ENCODE data around the gene UBE2E3.

The UBE2E3 gene

GRCh38 chr2:181041661-181042060, 61.3 kb downstream of the UBE2E3 start:
- ChIA-PET POLR2A (no interaction called here), CTCF (interaction anchor here (1.3 kb wide), 1 partner anchor 58 kb away, joined by 4 read pairs; no protein-coding TSS in a partner anchor)
- H3K36me3 ChIP-seq (ENCODE audit: control insufficient read depth in 2 of 2, insufficient read depth in 1 of 2, low read length in 2 of 2): no peaks in the 10 kb centered on the region
- H3K4me1 ChIP-seq (ENCODE audit: control insufficient read depth, insufficient read depth, low read length): no peaks in the 10 kb centered on the region
- no peak overlapping the region for H3K27ac ChIP-seq (ENCODE audit: extremely low read depth, low read depth, low read length)
- TF ChIP-seq ZNF830 (tag by site-specific recombination; IDR thresholded peaks at IDR 0.05; ENCODE audit: low read depth): no peak
- 0 out of 2 replicates have a peak, but pooled peaks have one; percentile 33 for TF ChIP-seq ZNF600 (tag by site-specific recombination; IDR thresholded peaks at IDR 0.05)
- H3K9me3 ChIP-seq (ENCODE audit: control insufficient read depth, insufficient read depth, low read depth, low read length): no peaks in the 10 kb centered on the region
- no peak overlapping the region for H3K4me3 ChIP-seq (ENCODE audit: low read depth, low read length)

GRCh38 chr2:181042706-181043105, 62.3 kb downstream of the UBE2E3 start:
- TF ChIP-seq ZNF292 (tag by site-specific recombination; IDR thresholded peaks at IDR 0.05; ENCODE audit: borderline replicate concordance, low read depth) (no peak), ZNF704 (tag by site-specific recombination; IDR thresholded peaks at IDR 0.05) (no peak)
- no peak overlapping the region for H3K27ac ChIP-seq (ENCODE audit: extremely low read depth, low read depth, low read length)
- no peak overlapping the region for H3K4me3 ChIP-seq (ENCODE audit: low read depth, low read length)
- H3K4me1 ChIP-seq (ENCODE audit: control insufficient read depth, insufficient read depth, low read length): 0 out of 2 replicates have a peak, but pooled peaks cover 2% of the 10 kb centered on the region
- H3K36me3 ChIP-seq (ENCODE audit: control insufficient read depth in 2 of 2, insufficient read depth in 1 of 2, low read length in 2 of 2): no peaks in the 10 kb centered on the region
- H3K9me3 ChIP-seq (ENCODE audit: control insufficient read depth, insufficient read depth, low read depth, low read length): no peaks in the 10 kb centered on the region
- POLR2A ChIA-PET: no interaction called here
- CTCF ChIA-PET: no interaction called here

- Histone ChIP-seq H3K4me3 (ENCODE audit: low read depth, low read length) (no peak overlapping the region), H3K9me3 (ENCODE audit: control insufficient read depth, insufficient read depth, low read depth, low read length) (no peaks in the 10 kb centered on the region), H3K4me1 (ENCODE audit: control insufficient read depth, insufficient read depth, low read length) (0 out of 2 replicates have a peak, but pooled peaks cover 2% of the 10 kb centered on the region), H3K36me3 (ENCODE audit: control insufficient read depth in 2 of 2, insufficient read depth in 1 of 2, low read length in 2 of 2) (no peaks in the 10 kb centered on the region), H3K27ac (ENCODE audit: extremely low read depth, low read depth, low read length) (no peak overlapping the region)
- TF ChIP-seq ZNF132 (tag by site-specific recombination; IDR thresholded peaks at IDR 0.05; ENCODE audit: borderline replicate concordance): no peak
- no peak for TF ChIP-seq ZNF629 (tag by site-specific recombination; IDR thresholded peaks at IDR 0.05)
- TF ChIP-seq ZNF311 (tag by site-specific recombination; IDR thresholded peaks at IDR 0.05; ENCODE audit: borderline replicate concordance): no peak
- POLR2A ChIA-PET: no interaction called here
- CTCF ChIA-PET: no interaction called here
Observed at GRCh38 chr2:181046833-181047232, 66.4 kb downstream of the UBE2E3 start.

DNA sequence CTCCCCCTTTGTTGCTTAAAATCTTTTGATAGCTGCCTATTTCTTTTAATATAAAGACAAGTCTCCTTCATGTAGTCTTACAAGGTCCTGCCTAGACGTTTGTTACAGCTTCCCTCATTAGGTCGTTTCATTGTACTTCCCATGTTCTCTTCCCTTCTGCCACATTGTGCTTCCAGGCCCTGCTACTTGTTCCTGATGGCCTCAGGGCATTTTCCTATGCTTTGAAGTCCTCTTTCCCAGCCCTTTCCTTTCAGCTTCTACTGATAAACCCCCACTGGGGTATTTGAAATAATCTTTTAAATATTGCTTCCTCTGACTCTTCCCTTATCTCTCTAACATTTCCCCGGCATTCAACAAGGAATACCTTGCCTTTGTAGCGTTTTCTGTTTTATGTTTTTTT, 67.4 kb downstream of the UBE2E3 start:
- H3K27ac ChIP-seq (ENCODE audit: extremely low read depth, low read depth, low read length): no peak overlapping the region
- H3K36me3 ChIP-seq (ENCODE audit: control insufficient read depth in 2 of 2, insufficient read depth in 1 of 2, low read length in 2 of 2): no peaks in the 10 kb centered on the region
- ChIA-PET CTCF (interaction anchor here (0.6 to 1.7 kb wide), 3 partner anchors 11 to 148 kb away, joined by 3 to 4 read pairs (median 4); partner anchors contain the start of gene UBE2E3), POLR2A (interaction anchor here (0.5 kb wide), 1 partner anchor 8 kb away, joined by 4 read pairs; no protein-coding TSS in a partner anchor)
- no peaks in the 10 kb centered on the region for H3K9me3 ChIP-seq (ENCODE audit: control insufficient read depth, insufficient read depth, low read depth, low read length)
- no peak overlapping the region for H3K4me3 ChIP-seq (ENCODE audit: low read depth, low read length)
- 0 out of 2 replicates have a peak, but pooled peaks cover 2% of the 10 kb centered on the region for H3K4me1 ChIP-seq (ENCODE audit: control insufficient read depth, insufficient read depth, low read length)
- TF ChIP-seq WT1 (tag by site-specific recombination; IDR thresholded peaks at IDR 0.05) (no peak), TCF7L2 (IDR thresholded peaks at IDR 0.05; ENCODE audit: borderline replicate concordance, low read depth, low read length) (peak; percentile 77; the same call in 1 of the 2 replicates), ZNF561 (tag by site-specific recombination; IDR thresholded peaks at IDR 0.05; ENCODE audit: borderline replicate concordance) (no peak)

DNA sequence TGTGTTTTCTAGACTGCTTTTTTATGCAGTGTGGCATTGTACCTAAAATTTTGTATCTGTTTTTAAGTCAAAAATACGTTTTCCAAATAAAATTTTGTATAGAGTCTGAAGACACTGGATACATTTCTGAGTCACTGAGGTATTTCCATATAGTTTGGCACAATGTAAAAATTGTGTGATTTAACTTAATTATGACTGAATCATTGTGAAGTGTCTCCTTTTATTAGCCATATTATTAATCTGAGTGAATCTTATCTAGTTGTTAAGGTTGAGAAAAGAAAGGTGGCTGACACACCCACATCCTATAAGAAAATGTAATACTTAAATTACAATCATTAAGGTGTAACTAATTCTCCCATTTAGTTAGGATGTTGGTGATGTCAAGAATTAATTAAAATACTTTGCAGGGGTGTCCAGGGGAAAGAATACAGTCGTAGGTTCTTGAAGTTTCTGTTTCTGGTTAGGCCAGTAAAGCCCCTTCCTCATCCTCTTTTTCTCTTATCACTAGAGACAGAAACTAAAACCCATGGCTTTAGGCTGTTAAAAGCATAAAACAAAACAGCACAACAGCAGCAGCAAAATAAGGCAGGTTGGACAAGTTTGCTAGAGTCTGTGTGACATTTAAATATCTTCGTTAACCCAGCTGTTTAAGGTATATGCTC, 71.6 kb downstream of the UBE2E3 start:
- TF ChIP-seq ZIC2 (tag by site-specific recombination; IDR thresholded peaks at IDR 0.05) (no peak), ZNF114 (tag by site-specific recombination; IDR thresholded peaks at IDR 0.05) (no peak), ZNF112 (tag by site-specific recombination; IDR thresholded peaks at IDR 0.05) (no peak), ZNF138 (tag by site-specific recombination; IDR thresholded peaks at IDR 0.05; ENCODE audit: borderline replicate concordance) (no peak), PATZ1 (tag by site-specific recombination; IDR thresholded peaks at IDR 0.05) (no peak), ZNF433 (tag by site-specific recombination; IDR thresholded peaks at IDR 0.05; ENCODE audit: low read depth) (no peak), ZNF37A (tag by site-specific recombination; IDR thresholded peaks at IDR 0.05) (no peak)
- TF ChIP-seq, protein P1, sequence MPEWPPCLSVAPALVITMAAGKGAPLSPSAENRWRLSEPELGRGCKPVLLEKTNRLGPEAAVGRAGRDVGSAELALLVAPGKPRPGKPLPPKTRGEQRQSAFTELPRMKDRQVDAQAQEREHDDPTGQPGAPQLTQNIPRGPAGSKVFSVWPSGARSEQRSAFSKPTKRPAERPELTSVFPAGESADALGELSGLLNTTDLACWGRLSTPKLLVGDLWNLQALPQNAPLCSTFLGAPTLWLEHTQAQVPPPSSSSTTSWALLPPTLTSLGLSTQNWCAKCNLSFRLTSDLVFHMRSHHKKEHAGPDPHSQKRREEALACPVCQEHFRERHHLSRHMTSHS (tag by site-specific recombination; IDR thresholded peaks at IDR 0.05): no peak
- POLR2A ChIA-PET: no interaction called here
- no peak overlapping the region for H3K4me3 ChIP-seq (ENCODE audit: low read depth, low read length)
- H3K27ac ChIP-seq (ENCODE audit: extremely low read depth, low read depth, low read length): no peak overlapping the region
- CTCF ChIA-PET: no interaction called here
- 0 out of 2 replicates have a peak, but pooled peaks cover 2% of the 10 kb centered on the region for H3K4me1 ChIP-seq (ENCODE audit: control insufficient read depth, insufficient read depth, low read length)
- no peaks in the 10 kb centered on the region for H3K9me3 ChIP-seq (ENCODE audit: control insufficient read depth, insufficient read depth, low read depth, low read length)
- no peaks in the 10 kb centered on the region for H3K36me3 ChIP-seq (ENCODE audit: control insufficient read depth in 2 of 2, insufficient read depth in 1 of 2, low read length in 2 of 2)

All from HEK293 (cell line).